Natural killer cell treated with Interleukin-12 subunit alpha and Interleukin-12 subunit beta and Interleukin-15 and Interleukin-18, amount 100 ng/mL, for 72 hours (primary cell): ENCODE results near the gene CCK. TPM values are rescaled to one million over a fixed set of nuclear protein-coding genes. Genes with fewer than 3 reads are reported as not detected.

Experiments used
- ATAC-seq, 2 donors: fragments of 150-1000 bp; cut with Tn5 transposase in 1 of 2; sonication (Bioruptor Pico), chemical (Tn5 transposase) in 1 of 2; 2 replicates each; pipeline ENCODE4 v1.10.0; 2021
- DNase-seq: peaks from one replicate; pipeline ENCODE4 v3.0.0; 2022; ENCODE audit warnings: low spot score
- H3K27ac Mint-ChIP-seq, 2 donors: 1 replicate in 1 of 2; 2 replicates in 1 of 2; pipeline ENCODE4 v1.8.0; 2022; ENCODE audit warnings: mixed read lengths in 2 of 2, mild to moderate bottlenecking in 1 of 2, moderate library complexity in 1 of 2
- H3K27me3 Mint-ChIP-seq, 2 donors: 1 replicate in 1 of 2; 2 replicates in 1 of 2; pipeline ENCODE4 v1.8.0; 2022; ENCODE audit warnings: mixed read lengths in 2 of 2
- H3K36me3 Mint-ChIP-seq: one replicate; pipeline ENCODE4 v1.8.0; 2022; ENCODE audit warnings: mixed read lengths
- H3K4me1 Mint-ChIP-seq, 2 donors: 1 replicate in 1 of 2; 2 replicates in 1 of 2; pipeline ENCODE4 v1.8.0; 2022; ENCODE audit warnings: low read depth in 2 of 2, mixed read lengths in 2 of 2, mild to moderate bottlenecking in 1 of 2
- H3K4me3 Mint-ChIP-seq: one replicate; pipeline ENCODE4 v1.8.0; 2022; ENCODE audit warnings: mixed read lengths
- H3K9me3 Mint-ChIP-seq: 2 replicates; pipeline ENCODE4 v1.8.0; 2022; ENCODE audit warnings: mixed read lengths
- total RNA-seq, 2 donors: library from RNA; stranded (reverse); gene quantifications; one replicate each; pipeline ENCODE4 v1.2.3, GENCODE V29; 2022

Gene CCK
- total RNA-seq, 2 donors from 2014 or later = not detected

DNA sequence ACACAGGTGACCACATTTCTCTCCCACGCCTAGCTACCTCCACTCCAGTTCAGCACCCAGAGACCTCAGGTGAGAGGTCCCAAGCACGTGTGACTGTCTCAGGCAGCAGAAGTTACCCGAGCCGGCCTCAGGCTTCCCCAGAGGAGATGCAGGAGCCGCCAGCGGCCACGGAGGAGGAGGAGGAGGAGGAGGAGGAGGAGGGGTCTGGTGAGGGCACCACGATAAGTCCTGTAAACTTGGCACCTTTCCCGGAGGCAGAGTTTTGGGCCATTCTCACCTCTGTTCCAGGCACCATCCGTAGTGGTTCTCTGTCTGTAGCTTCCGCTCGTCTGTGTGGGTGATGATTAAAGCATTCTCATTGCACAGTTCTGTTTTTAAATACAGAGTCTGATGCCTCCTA lies 56.1 kb downstream of the CCK start:
- Mint-ChIP-seq H3K36me3 (peaks cover 7% of the 10 kb centered on the region), H3K4me3 (no peak overlapping the region), H3K27ac (no peak overlapping the region), H3K27me3 (no peaks in the 10 kb centered on the region), H3K4me1 (peaks cover 21 to 23% of the 10 kb centered on the region in 2 donors), H3K9me3 (no peaks in the 10 kb centered on the region)
- ATAC-seq = no peak
- DNase-seq = no peak

Other genes starting within 250 kb of the CCK start
- gene TRAK1, start 174.8 kb downstream of the CCK start, total RNA-seq = 10 to 100 TPM; 32.3 to 48.0 TPM
- not detected for gene LYZL4, start 144.4 kb upstream of the CCK start, total RNA-seq
- gene VIPR1, start 236.5 kb upstream of the CCK start, total RNA-seq = under 1 TPM in 1 of 2 donors, not detected in 1; 0.69 TPM